IMR-90 (cell line): ENCODE measurements around the gene LRIT1. TPM values are rescaled to one million over a fixed set of nuclear protein-coding genes. Genes with fewer than 3 reads are reported as not detected.

Source experiments
- polyA plus RNA-seq, 3 experiments: library from polyadenylated mRNA; depleted of rRNA; stranded (reverse); fragments of >200 nt; gene quantifications; 2 replicates each; pipeline ENCODE4 v1.2.3, GENCODE V29; 2012; ENCODE audit warnings: low replicate concordance in 1 of 3
- total RNA-seq: library from RNA; depleted of rRNA; stranded (reverse); fragments of >200 nt; gene quantifications from 2 replicates; pipeline ENCODE4 v1.2.3, GENCODE V29; 2012; rRNA removed

The LRIT1 gene
- total and polyA plus RNA-seq, 2 of the 4 experiments (the other 2 are of a cell fraction): not detected

Other genes starting within 250 kb of the LRIT1 start
- 185 and 186 TPM in 2 replicates for gene GHITM, start 102.0 kb downstream of the LRIT1 start, total RNA-seq
- gene GHITM, start 102.0 kb downstream of the LRIT1 start, polyA plus RNA-seq (2012; rRNA removed): 91.9 and 103 TPM in 2 replicates
- gene GPR15LG, start 67.7 kb downstream of the LRIT1 start, total RNA-seq: not detected in 2 replicates
- gene GPR15LG, start 67.7 kb downstream of the LRIT1 start, polyA plus RNA-seq (2012; rRNA removed): not detected in 2 replicates
- not detected in 2 replicates for gene CDHR1, start 47.0 kb downstream of the LRIT1 start, total RNA-seq
- gene CDHR1, start 47.0 kb downstream of the LRIT1 start, polyA plus RNA-seq (2012; rRNA removed): not detected in 2 replicates
- gene LRIT2, start 16.0 kb downstream of the LRIT1 start, total RNA-seq: not detected in 2 replicates
- not detected in 2 replicates for gene LRIT2, start 16.0 kb downstream of the LRIT1 start, polyA plus RNA-seq (2012; rRNA removed)
- not detected in 2 replicates for gene RGR, start 3.5 kb upstream of the LRIT1 start, total RNA-seq
- not detected in 2 replicates for gene RGR, start 3.5 kb upstream of the LRIT1 start, polyA plus RNA-seq (2012; rRNA removed)
- gene CCSER2, start 87.0 kb upstream of the LRIT1 start, total RNA-seq: 27.8 and 31.7 TPM in 2 replicates
- 18.0 and 20.4 TPM in 2 replicates for gene CCSER2, start 87.0 kb upstream of the LRIT1 start, polyA plus RNA-seq (2012; rRNA removed)